OCI-LY3 (cell line): ENCODE results near the gene P2RY13.

Experiments
- H2AFZ ChIP-seq: fragments of 200-600, 300-600 bp; shearing (Covaris generic); 2 replicates; pipeline ENCODE4 v1.6.0; 2014; ENCODE audit warnings: antibody characterized with exemption, low read depth, low read length
- H3K27ac ChIP-seq: fragments of 200-600, 300-600 bp; sonication (generic); 2 replicates; pipeline ENCODE4 v1.5.1; 2014; ENCODE audit warnings: mild to moderate bottlenecking, low read length, moderate library complexity, mixed read lengths
- H3K27me3 ChIP-seq: fragments of 200-600, 300-600 bp; sonication (generic); 2 replicates; pipeline ENCODE4 v1.6.1; 2014; ENCODE audit warnings: low read depth, low read length, mixed read lengths
- H3K36me3 ChIP-seq: fragments of 200-600, 300-600 bp; sonication (generic); replicated peaks from 2 replicates; pipeline ENCODE3; 2014; ENCODE audit warnings: low read depth, low read length, mixed read lengths
- H3K4me1 ChIP-seq: fragments of 300-600, 200-600 bp; sonication (generic); 2 replicates; pipeline ENCODE4 v1.6.1; 2014; ENCODE audit warnings: low read length, mixed read lengths
- H3K4me2 ChIP-seq: fragments of 200-600, 300-600 bp; sonication (generic); 2 replicates; pipeline ENCODE4 v1.6.1; 2014; ENCODE audit warnings: low read length, mixed read lengths
- H3K4me3 ChIP-seq: fragments of 300-600, 200-600 bp; sonication (generic); 2 replicates; pipeline ENCODE4 v1.5.1; 2014; ENCODE audit warnings: antibody characterized with exemption, mild to moderate bottlenecking, low read length, moderate library complexity
- H3K79me2 ChIP-seq: fragments of 300-600, 200-600 bp; shearing (Covaris generic); 2 replicates; pipeline ENCODE4 v1.6.1; 2014; ENCODE audit warnings: mild to moderate bottlenecking, low read length, mixed read lengths
- H3K9ac ChIP-seq: fragments of 300-600, 200-600 bp; shearing (Covaris generic); 2 replicates; pipeline ENCODE4 v1.6.0; 2014; ENCODE audit warnings: mild to moderate bottlenecking, low read length, moderate library complexity
- H3K9me3 ChIP-seq: fragments of 200-600, 300-600 bp; shearing (Covaris generic); 2 replicates; pipeline ENCODE4 v1.6.1; 2014; ENCODE audit warnings: low read length, mixed read lengths; ENCODE audit not compliant: insufficient read depth
- H4K20me1 ChIP-seq: fragments of 200-600, 300-600 bp; sonication (generic); 2 replicates; pipeline ENCODE4 v1.6.1; 2016; ENCODE audit warnings: low read length, mixed read lengths; ENCODE audit not compliant: insufficient read depth
- EZH2phosphoT487 ChIP-seq: fragments of 200-600 bp; shearing (Covaris generic); IDR thresholded peaks from 2 replicates; pipeline ENCODE4 v1.6.1; 2018; ENCODE audit warnings: antibody characterized with exemption, mixed run types, low read depth
- TF ChIP-seq, protein P1 (sequence below): fragments of 200-600, 300-600 bp; sonication (generic); IDR thresholded peaks from 2 replicates; pipeline ENCODE4 v1.5.1; 2014; ENCODE audit warnings: antibody characterized with exemption, low read length, low read depth

Gene P2RY13

DNA sequence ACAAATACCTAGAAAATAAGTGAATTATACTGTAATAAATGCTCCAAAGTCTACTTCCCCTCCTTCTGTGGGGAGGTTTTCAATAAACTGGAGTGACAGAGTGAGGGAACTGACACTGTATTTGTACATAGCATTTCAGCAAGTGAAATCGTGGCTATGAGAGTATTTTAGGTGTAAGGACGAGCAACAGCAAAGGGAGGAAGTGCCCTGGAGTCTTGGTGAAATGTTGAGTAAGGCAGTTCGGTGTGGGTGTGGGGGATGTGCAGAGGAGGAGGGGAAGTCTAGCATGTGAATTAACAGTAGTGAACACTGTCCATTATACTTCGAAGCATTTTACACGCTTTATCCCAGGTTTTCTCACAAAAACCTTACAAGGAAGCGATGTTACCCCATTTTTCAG is 18.1 kb upstream of the P2RY13 start:
- Histone ChIP-seq H3K4me2 (no peak overlapping the region), H3K4me1 (peaks cover 21% of the 10 kb centered on the region), H3K9me3 (no peaks in the 10 kb centered on the region), H4K20me1 (no peaks in the 10 kb centered on the region), H3K36me3 (no peaks in the 10 kb centered on the region), H3K27me3 (no peaks in the 10 kb centered on the region), H3K27ac (no peak overlapping the region), H3K4me3 (no peak overlapping the region), H3K9ac (no peak overlapping the region), H2AFZ (no peak overlapping the region), H3K79me2 (no peaks in the 10 kb centered on the region)
- TF ChIP-seq EZH2phosphoT487: no peak
- TF ChIP-seq, protein P1, sequence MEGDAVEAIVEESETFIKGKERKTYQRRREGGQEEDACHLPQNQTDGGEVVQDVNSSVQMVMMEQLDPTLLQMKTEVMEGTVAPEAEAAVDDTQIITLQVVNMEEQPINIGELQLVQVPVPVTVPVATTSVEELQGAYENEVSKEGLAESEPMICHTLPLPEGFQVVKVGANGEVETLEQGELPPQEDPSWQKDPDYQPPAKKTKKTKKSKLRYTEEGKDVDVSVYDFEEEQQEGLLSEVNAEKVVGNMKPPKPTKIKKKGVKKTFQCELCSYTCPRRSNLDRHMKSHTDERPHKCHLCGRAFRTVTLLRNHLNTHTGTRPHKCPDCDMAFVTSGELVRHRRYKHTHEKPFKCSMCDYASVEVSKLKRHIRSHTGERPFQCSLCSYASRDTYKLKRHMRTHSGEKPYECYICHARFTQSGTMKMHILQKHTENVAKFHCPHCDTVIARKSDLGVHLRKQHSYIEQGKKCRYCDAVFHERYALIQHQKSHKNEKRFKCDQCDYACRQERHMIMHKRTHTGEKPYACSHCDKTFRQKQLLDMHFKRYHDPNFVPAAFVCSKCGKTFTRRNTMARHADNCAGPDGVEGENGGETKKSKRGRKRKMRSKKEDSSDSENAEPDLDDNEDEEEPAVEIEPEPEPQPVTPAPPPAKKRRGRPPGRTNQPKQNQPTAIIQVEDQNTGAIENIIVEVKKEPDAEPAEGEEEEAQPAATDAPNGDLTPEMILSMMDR: no peak

DNA sequence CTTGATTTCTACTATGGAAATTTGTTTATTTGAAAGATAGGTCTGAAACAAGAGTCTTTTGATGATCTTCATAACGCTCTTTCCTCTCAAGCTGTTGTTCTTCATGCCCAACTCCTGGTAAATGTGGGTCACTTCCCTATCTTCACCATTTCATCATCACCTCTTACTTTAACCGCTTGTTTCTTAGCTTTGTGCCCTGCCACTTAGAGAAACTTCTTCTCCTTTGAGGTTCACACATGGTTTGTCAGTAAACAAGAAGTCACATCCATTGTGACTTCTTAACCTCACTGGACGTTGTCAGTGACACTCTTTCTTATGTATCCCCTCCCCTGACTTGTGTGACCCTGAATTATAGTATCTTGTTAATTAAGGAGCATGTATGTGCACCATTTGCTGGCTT is 16.9 kb upstream of the P2RY13 start:
- Histone ChIP-seq H3K79me2 (no peaks in the 10 kb centered on the region), H2AFZ (no peak overlapping the region), H3K4me1 (peaks cover 9% of the 10 kb centered on the region), H3K9ac (no peak overlapping the region), H3K4me3 (no peak overlapping the region), H3K27ac (no peak overlapping the region), H4K20me1 (no peaks in the 10 kb centered on the region), H3K9me3 (no peaks in the 10 kb centered on the region), H3K27me3 (no peaks in the 10 kb centered on the region), H3K36me3 (no peaks in the 10 kb centered on the region), H3K4me2 (no peak overlapping the region)
- TF ChIP-seq, protein P1: no peak
- TF ChIP-seq EZH2phosphoT487: no peak

DNA sequence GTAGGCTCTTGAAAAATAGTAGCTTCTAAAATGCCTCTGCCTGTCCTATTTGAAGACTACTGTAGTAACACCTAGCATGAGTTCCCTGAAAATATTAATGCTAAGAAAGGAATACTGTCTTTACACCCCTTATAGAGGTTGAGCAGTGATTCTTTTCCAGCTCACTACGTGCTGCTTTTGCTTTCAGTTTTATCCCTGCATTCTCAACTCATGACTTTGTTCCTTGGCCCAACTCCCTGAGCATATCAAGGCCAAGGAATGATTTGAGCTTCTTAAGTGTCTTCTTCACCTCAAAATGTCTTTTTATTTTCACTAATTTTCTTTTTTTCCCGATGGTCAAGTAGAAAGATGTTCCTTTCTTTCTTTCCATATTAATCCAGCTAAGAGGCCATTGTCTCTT is 16.5 kb upstream of the P2RY13 start:
- Histone ChIP-seq H3K4me1 (peaks cover 5% of the 10 kb centered on the region; the same call in 1 of the 2 replicates), H3K27me3 (no peaks in the 10 kb centered on the region), H2AFZ (no peak overlapping the region), H3K27ac (no peak overlapping the region), H3K36me3 (no peaks in the 10 kb centered on the region), H3K4me3 (no peak overlapping the region), H3K9me3 (no peaks in the 10 kb centered on the region), H4K20me1 (no peaks in the 10 kb centered on the region), H3K79me2 (no peaks in the 10 kb centered on the region), H3K4me2 (no peak overlapping the region), H3K9ac (no peak overlapping the region)
- TF ChIP-seq EZH2phosphoT487: no peak
- TF ChIP-seq, protein P1: no peak

DNA sequence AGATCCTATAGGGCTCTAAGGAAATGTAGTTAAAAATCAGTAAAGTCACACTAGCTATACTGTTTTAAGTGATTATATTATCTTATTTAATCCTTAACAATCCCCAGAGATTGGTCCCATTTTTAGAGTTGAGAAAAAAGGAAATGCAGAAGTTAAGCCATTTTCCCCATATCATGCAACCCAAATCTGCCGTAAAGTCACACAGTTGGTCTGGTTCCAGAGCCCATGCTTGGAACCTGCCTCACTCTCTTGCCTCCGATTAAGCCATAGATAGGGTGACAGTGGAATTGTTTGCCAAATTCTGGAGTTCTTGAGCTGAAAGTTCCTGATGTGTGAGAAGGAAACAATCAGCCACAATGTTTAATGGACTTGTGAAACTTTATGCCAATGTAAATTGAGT is 2.3 kb upstream of the P2RY13 start:
- Histone ChIP-seq H3K36me3 (no peaks in the 10 kb centered on the region), H4K20me1 (no peaks in the 10 kb centered on the region), H3K79me2 (no peaks in the 10 kb centered on the region), H3K4me3 (no peak overlapping the region), H3K9ac (no peak overlapping the region), H3K4me2 (no peak overlapping the region), H2AFZ (no peak overlapping the region), H3K9me3 (no peaks in the 10 kb centered on the region), H3K4me1 (peaks cover 34% of the 10 kb centered on the region), H3K27ac (no peak overlapping the region), H3K27me3 (no peaks in the 10 kb centered on the region)
- TF ChIP-seq, protein P1: no peak
- no peak for TF ChIP-seq EZH2phosphoT487
